Spleen (tissue), 11 donors: ENCODE results near the gene PPP2R2B. TPM values are rescaled to one million over a fixed set of nuclear protein-coding genes. Genes with fewer than 3 reads are reported as not detected.
"Not testable (repeated sequence)": the region's sequence is repeated elsewhere in the genome, so short reads cannot be mapped to it uniquely, and the experiment has no call there.

Experiments used
- DNase-seq: peaks from one replicate; pipeline ENCODE4 v3.0.0-alpha.2; 2020
- H3K27ac ChIP-seq, 8 donors: fragments of 200-600 bp; sonication (generic) in 7 of 8; 1 replicate in 4 of 8; 2 replicates in 4 of 8; pipeline versions ENCODE4 v1.5.0 to v1.8.0; 2016 to 2021; ENCODE audit warnings: inconsistent platforms in 4 of 8, mild to moderate bottlenecking in 4 of 8, moderate library complexity in 1 of 8
- H3K27me3 ChIP-seq, 7 donors: fragments of 200-600 bp; sonication (generic) in 6 of 7; replicated peaks in 1 of 7; 1 replicate in 4 of 7; 2 replicates in 3 of 7; pipeline versions ENCODE4 v1.5.0 to v1.8.0; 2016 to 2021; ENCODE audit warnings: inconsistent platforms in 3 of 7, mild to moderate bottlenecking in 1 of 7
- H3K36me3 ChIP-seq, 6 donors: fragments of 200-600 bp; sonication (generic) in 5 of 6; 1 replicate in 4 of 6; 2 replicates in 2 of 6; pipeline versions ENCODE4 v1.5.0 to v1.8.0; 2016 to 2021; ENCODE audit warnings: inconsistent platforms in 2 of 6
- H3K4me1 ChIP-seq, 6 donors: fragments of 200-600 bp; sonication (generic) in 5 of 6; 1 replicate in 3 of 6; 2 replicates in 3 of 6; pipeline versions ENCODE4 v1.5.0 to v1.8.0; 2016 to 2021; ENCODE audit warnings: inconsistent platforms in 3 of 6
- H3K4me3 ChIP-seq, 8 donors: fragments of 200-600 bp; sonication (generic) in 7 of 8; 1 replicate in 4 of 8; 2 replicates in 4 of 8; pipeline versions ENCODE4 v1.5.0 to v1.8.0; 2016 to 2021; ENCODE audit warnings: inconsistent platforms in 4 of 8, mild to moderate bottlenecking in 4 of 8, moderate library complexity in 2 of 8
- H3K9me3 ChIP-seq, 8 donors: fragments of 200-600 bp; sonication (generic) in 7 of 8; 1 replicate in 4 of 8; 2 replicates in 4 of 8; pipeline versions ENCODE4 v1.5.0 to v1.8.0; 2016 to 2021; ENCODE audit warnings: inconsistent platforms in 4 of 8
- CTCF ChIP-seq, 11 experiments: fragments of 200-600 bp in 7 of 11; fragments of 450-650 bp in 4 of 11; sonication (generic) in 4 of 11; IDR thresholded peaks in 8 of 11; conservative IDR thresholded peaks in 3 of 11; 1 replicate in 7 of 11; 2 replicates in 4 of 11; pipeline versions ENCODE4 v1.4.0 to v1.8.0; 2016 to 2021; ENCODE audit warnings: antibody characterized with exemption in 11 of 11, inconsistent platforms in 4 of 11, mild to moderate bottlenecking in 1 of 11
- POLR2A ChIP-seq, 3 donors: fragments of 450-650 bp; IDR thresholded peaks; one replicate each; pipeline ENCODE4 v1.5.1; 2017; ENCODE audit warnings: antibody characterized with exemption in 3 of 3, mild to moderate bottlenecking in 1 of 3
- POLR2AphosphoS5 ChIP-seq, 3 donors: sonication (generic); formaldehyde crosslinking; IDR thresholded peaks; one replicate each; pipeline ENCODE4 v1.5.1; 2017; ENCODE audit warnings: antibody characterized with exemption in 3 of 3
- WGBS, 5 donors: extraction: QIAGEN DNeasy Blood & Tissue Kit in 3 of 5; methylation state at CpG; one replicate each; pipeline versions ENCODE4 v1.1.5 to v1.1.7; 2013 to 2018; 5-methylcytosine and 5-hydroxymethylcytosine counted together
- intact Hi-C: fragments of 100-400 bp; cut with DNase I; formaldehyde crosslinking; loops from one replicate; pipeline ENCODE4 v1.15.0; 2023; ENCODE audit warnings: low total_unique reads
- polyA plus RNA-seq, 3 donors: library from polyadenylated mRNA; stranded (reverse); fragments of 200-250 nt; gene quantifications; one replicate each; pipeline ENCODE4 v1.2.1, GENCODE V29; 2013
- total RNA-seq, 7 donors: library from RNA; depleted of rRNA in 3 of 7; stranded (reverse); fragments of >200 nt in 3 of 7; fragmentation: NEBNext Ultra II Directional in 4 of 7; extraction: Animal tissue kit (Norgen Biotek cat#: 25700) in 4 of 7; gene quantifications; one replicate each; pipeline versions ENCODE4 v1.1.0 to v1.2.1, GENCODE V29; 2016 to 2021
- donor health status: healthy with polysubstance abuse.
- donor health status: DM: no; HTN: no; CAD: no; lungs with moderate emphysema.
- donor health status: DM: no; HTN: no; CAD: no.
- donor health status: Bipolar disorder and iron deficiency.
- donor health status: healthy.
- donor health status: DM: no; HTN: no; CAD: no.
- donor health status: DM: yes; HTN: yes; CAD: no.

PPP2R2B gene
- total and polyA plus RNA-seq, 10 donors, result 0.17 to 9.3 (median 4.1) TPM

GRCh38 chr5:146562461-146562860 is 316.1 kb downstream of the PPP2R2B start:
- TF ChIP-seq CTCF (IDR thresholded peaks at IDR 0.05 in 8 of 11, conservative IDR thresholded peaks at IDR 0.05 in 3 of 11), result no peak
- no peak for TF ChIP-seq POLR2AphosphoS5 (IDR thresholded peaks at IDR 0.05)
- TF ChIP-seq POLR2A (IDR thresholded peaks at IDR 0.05), result no peak
- Histone ChIP-seq H3K27me3 (no peaks in the 10 kb centered on the region), H3K27ac (no peak overlapping the region), H3K36me3 (no peaks in the 10 kb centered on the region), H3K4me1 (no peaks in the 10 kb centered on the region), H3K4me3 (no peak overlapping the region), H3K9me3 (no peaks in the 10 kb centered on the region)
- no peak for DNase-seq
- intact Hi-C loops, result no loop called here
- WGBS, 5 donors, result 87 to 98% (median 95%) methylated on average over 4 of the region's 4 CpGs

- intact Hi-C loops, result no loop called here
- no peaks in the 10 kb centered on the region for H3K9me3 ChIP-seq
- TF ChIP-seq POLR2AphosphoS5 (IDR thresholded peaks at IDR 0.05), result no peak
- TF ChIP-seq CTCF (IDR thresholded peaks at IDR 0.05 in 8 of 11, conservative IDR thresholded peaks at IDR 0.05 in 3 of 11), result no peak
- no peak for TF ChIP-seq POLR2A (IDR thresholded peaks at IDR 0.05)
- no peaks in the 10 kb centered on the region for H3K36me3 ChIP-seq
- H3K27ac ChIP-seq, result no peak overlapping the region
- no peaks in the 10 kb centered on the region for H3K4me1 ChIP-seq
- DNase-seq, result no peak
- no peaks in the 10 kb centered on the region for H3K27me3 ChIP-seq
- H3K4me3 ChIP-seq, result no peak overlapping the region
- WGBS, 5 donors, result 74 to 87% (median 77%) methylated on average over 5 of the region's 5 CpGs
These were observed 316.8 kb downstream of the PPP2R2B start for GRCh38 chr5:146561711-146562110.

- Histone ChIP-seq H3K36me3 (no peaks in the 10 kb centered on the region), H3K9me3 (no peaks in the 10 kb centered on the region), H3K4me1 (no peaks in the 10 kb centered on the region), H3K27ac (no peak overlapping the region), H3K4me3 (no peak overlapping the region), H3K27me3 (no peaks in the 10 kb centered on the region)
- intact Hi-C loops, result no loop called here
- 59 to 78% (median 61%) methylated on average over 3 of the region's 3 CpGs for WGBS, 5 donors
- no peak for DNase-seq
- TF ChIP-seq POLR2AphosphoS5 (IDR thresholded peaks at IDR 0.05) (no peak), POLR2A (IDR thresholded peaks at IDR 0.05) (no peak), CTCF (IDR thresholded peaks at IDR 0.05 in 8 of 11, conservative IDR thresholded peaks at IDR 0.05 in 3 of 11) (no peak)
These were observed 318.2 kb downstream of the PPP2R2B start for GRCh38 chr5:146560205-146560812.

GRCh38 chr5:146556884-146557283 is 321.7 kb downstream of the PPP2R2B start:
- 67 to 88% (median 83%) methylated on average over 1 to 4 of the region's 4 CpGs for WGBS, 5 donors
- DNase-seq, H3K27ac ChIP-seq, H3K4me3 ChIP-seq, H3K4me1 ChIP-seq, intact Hi-C loops, H3K9me3 ChIP-seq, H3K36me3 ChIP-seq, H3K27me3 ChIP-seq: not testable (repeated sequence)

- no peaks in the 10 kb centered on the region for H3K27me3 ChIP-seq
- WGBS, 5 donors, result 33 to 46% (median 40%) methylated on average over 3 of the region's 3 CpGs
- intact Hi-C loops, result no loop called here
- DNase-seq, result no peak
- no peaks in the 10 kb centered on the region for H3K9me3 ChIP-seq
- TF ChIP-seq POLR2A (IDR thresholded peaks at IDR 0.05) (no peak), CTCF (IDR thresholded peaks at IDR 0.05 in 8 of 11, conservative IDR thresholded peaks at IDR 0.05 in 3 of 11) (no peak), POLR2AphosphoS5 (IDR thresholded peaks at IDR 0.05) (no peak)
- H3K4me1 ChIP-seq, result no peaks in the 10 kb centered on the region
- no peak overlapping the region for H3K27ac ChIP-seq
- no peaks in the 10 kb centered on the region for H3K36me3 ChIP-seq
- no peak overlapping the region for H3K4me3 ChIP-seq
These were observed 325.1 kb downstream of the PPP2R2B start for GRCh38 chr5:146553446-146553845.
